Astrocyte of the hippocampus (primary cell): ENCODE data around the gene GAREM2.

Experiments used
- DNase-seq: peaks from one replicate; pipeline ENCODE4 v3.0.0; 2011; ENCODE audit warnings: low read depth, low spot score

Gene GAREM2

DNA sequence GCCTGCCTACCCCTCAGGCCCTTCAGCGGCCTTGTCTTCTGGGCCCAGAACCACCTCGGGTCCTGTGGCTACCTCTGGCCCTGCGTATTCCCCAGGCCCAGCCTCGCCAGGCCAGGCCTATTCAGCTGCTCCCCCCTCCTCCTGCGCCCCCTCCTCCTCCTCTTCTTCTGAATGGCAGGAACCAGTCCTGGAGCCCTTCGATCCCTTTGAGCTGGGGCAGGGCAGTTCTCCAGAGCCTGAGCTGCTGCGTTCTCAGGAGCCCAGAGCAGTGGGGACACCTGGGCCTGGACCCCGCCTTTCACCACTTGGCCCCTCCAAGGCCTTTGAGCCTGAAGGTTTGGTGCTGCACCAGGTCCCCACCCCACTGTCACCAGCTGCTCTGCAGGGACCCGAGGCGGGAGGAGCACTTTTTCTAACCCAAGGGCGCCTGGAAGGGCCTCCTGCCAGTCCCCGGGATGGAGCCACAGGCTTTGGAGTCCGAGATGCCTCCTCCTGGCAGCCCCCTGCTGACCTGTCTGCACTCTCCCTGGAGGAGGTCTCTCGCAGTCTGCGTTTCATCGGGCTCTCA is 14.7 kb downstream of the GAREM2 start:
- DNase-seq = no peak

DNA sequence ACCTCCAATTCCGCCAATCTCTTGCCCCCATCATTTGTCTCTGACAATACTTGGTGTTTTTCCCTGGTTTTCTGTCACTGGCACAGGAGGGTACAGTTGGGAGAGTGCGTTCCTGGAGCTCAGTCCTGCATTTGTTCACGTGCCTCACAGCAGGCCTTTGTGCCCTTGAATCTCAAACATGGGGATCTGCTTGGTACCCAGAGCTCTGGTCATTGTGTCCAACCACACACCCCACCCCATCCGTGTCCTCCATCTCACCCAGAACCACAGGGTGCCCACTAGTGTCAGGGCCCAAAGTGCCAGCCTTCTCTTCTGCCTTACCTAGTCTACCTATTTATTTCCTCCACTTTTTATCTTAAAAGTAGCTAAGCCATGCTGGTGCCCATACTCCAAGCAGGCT is 16.2 kb downstream of the GAREM2 start:
- no peak for DNase-seq

DNA sequence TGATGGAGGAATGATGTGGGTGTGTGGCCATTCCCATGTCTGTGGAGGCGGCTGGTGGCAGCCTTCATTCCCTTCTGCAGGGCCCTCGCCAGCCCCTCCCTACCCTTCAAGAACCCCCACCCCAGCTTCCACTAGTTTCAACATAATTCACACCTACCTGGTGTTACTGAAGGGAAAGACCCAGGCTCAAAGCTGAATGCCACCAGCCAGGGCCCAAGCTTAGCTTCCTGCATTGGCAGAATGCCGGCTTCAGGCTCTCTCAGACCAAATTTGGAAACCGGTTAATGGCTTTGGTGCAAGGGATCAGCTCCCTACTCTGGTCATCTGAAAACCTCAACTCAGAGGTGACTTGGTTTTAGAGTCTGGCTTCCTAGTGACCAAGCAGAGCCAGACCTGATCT is 16.9 kb downstream of the GAREM2 start:
- no peak for DNase-seq

DNA sequence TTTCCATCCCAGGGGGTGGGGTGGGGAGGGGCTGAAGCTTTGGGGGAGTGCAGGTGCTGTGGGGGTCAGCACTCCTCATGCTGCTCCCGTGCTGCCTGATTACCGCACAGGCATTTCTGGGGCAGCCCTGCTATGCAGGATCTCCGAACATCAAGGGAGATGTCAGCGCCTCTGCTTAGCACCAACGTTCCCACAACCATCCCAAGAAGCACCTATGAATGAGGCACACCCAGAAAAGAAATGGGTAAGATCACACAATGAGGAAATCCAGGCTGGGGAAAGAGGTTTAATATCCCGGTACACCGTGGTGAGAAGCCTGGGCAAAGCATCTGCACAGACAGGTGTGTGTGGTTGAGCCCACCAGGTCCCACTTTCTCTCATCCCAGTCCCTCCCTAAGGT is 17.5 kb downstream of the GAREM2 start:
- no peak for DNase-seq

DNA sequence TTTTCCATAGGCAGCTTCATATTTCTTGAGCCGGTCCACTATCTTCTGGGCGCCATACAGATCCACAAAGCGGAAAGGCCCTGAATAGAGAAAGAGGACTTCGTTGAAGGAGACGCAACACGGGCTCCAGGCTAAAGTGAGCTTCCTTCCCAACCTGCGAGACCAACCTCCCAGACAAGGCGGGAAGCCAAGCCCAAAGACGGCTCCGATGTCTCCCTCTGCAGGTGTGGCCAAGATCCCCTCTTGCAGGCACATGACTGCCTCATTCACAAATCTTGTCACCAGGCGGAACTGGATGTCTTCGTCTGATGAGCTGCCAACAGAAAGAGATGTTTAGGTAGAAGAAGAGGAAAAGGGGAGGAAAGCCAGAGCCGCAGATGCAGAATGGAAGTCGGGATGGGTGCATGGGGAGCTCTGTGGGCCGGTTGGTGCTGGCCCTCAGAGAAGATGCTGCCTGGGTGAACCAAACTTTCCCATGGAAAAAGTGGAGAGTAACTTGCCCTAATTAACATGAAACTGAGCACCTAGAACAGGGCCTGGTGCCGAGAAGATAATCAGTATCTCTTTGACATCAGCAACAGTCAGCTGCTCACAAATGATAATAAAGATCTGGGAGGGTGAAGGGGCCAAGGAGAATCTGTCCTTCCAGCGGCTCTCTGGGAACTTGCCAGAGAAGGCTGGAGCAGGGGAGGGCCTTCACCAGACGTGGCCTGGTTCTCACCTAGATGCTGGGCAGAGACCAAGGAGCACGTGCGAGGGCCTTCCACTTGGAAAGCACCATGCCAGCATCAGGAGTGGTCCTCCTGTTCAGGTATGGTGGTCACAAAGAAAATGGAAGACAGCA is 18.6 kb downstream of the GAREM2 start:
- DNase-seq = no peak

DNA sequence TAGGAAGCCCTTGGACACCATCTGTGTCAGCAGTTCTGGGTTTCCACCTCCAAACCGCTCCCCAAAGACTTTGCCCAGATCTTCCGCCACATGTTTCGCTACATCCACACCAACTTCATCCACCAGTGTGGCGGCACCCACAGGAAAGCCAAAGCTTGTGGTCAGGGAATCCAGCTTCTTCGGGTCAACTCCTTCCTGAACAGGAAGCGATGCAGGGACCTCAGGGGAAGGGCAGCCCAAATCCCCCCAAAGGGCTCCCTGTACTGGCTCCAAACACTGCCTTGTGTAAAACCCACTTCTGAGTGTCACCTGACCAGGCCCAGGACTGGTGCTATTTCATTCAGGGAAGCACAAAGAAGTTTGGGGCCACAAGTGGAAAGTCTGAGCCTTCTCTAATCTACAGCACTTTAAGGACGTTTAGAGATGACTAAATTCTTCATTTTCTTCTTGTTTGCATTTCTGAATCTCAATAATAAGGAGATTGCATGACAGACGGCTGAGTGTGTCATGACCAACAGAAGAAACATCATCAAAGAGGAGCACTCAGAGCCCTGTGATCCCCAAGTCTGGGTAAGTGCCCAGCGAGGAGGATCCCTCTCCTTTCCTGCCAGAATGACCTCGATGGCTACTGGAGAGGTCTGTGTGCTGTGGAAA is 20.8 kb downstream of the GAREM2 start:
- no peak for DNase-seq

DNA sequence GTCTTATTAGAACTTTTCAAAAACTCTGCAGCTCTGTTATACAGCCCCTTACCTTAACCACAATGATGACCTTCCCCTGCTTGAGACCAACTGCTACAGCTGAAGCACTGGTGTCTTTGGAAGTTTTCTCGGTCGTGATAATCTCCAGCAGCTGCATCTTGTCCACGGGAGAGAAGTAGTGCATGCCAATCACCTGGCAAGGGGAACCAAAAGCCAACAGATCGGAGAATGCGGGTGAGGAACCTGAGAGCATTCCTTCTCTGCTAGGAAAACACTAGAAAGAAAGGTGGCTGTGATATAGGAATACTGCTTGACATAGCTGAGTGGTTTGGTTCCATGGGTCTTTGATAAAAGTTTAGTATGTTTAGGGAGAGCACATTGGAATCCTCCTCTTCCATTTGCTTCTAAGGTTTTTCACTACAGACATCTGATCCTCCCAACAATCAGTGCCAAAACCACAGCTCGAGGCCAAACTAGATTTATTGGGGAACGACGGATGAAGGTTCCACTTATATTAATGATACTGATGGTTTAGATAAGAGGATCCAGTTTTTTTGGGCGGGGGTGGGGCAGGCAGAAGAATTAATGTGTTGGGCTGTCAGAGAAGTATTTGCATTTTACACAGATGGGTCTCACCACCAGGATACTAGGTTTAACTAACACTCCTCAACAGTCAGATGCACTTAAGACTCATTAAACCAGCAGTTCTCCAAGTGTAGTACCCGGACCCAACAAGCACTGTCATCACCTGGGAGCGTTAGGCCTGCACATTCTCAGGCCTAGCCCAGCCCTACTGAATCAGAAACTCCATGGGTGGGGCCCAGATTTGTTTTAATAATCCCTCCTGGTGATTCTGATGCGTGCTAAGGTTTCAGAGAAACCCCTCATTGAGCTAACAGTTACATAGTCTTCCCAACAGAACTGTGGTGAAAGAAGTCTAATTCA is 22.4 kb downstream of the GAREM2 start:
- no peak for DNase-seq

DNA sequence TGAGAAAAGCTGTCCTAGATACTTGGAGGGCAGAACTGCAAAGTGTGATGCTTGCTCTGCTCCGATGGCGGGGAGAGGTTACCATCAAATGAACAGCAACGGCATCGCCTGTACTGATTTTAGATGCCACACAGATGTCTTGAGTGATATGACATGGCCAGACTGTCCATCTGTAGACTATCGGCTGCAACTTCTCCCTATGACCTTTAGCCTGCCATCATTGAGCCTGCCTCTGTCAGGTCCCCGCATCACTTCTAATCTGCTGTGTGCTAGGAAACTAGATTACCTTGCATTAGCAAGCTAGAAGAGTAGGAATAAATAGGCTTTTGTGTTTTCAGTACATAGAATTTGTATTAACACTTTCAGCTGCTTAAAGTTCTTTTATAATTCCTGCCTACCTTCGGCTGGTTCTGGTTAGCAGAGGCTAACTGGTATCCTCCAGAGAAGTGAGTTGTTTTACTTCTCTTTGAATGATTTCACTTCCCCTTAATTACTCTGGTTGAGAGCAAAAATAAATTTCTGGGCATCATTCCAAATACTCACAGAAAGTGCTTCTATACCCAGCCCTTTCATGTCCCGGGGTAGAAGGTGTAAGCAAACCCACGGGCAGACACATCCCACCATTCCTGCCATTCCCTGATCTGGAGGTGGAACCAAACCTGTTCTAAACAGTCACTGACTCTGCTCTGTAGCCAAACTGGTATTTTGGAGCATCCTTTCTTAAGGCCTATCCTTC is 24.0 kb downstream of the GAREM2 start:
- no peak for DNase-seq

DNA sequence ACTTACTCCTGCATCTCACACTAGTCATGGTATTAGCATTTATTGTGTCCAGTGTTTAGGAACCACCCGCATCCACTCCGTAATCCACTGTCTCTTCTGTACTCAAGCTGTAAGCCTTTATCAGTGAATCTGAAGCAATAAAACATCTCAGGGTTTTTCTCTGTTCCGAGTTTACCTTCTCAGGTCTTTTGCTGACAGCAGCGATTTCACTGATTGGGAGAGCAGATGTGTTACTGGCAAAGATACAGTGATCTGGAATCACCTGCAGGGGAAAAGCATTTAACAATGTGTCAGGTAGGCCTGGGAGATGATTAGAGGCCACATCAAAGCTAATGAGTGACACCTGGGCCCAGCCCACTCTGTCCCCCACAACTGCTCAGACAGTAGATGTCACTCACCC is 24.6 kb downstream of the GAREM2 start:
- no peak for DNase-seq

DNA sequence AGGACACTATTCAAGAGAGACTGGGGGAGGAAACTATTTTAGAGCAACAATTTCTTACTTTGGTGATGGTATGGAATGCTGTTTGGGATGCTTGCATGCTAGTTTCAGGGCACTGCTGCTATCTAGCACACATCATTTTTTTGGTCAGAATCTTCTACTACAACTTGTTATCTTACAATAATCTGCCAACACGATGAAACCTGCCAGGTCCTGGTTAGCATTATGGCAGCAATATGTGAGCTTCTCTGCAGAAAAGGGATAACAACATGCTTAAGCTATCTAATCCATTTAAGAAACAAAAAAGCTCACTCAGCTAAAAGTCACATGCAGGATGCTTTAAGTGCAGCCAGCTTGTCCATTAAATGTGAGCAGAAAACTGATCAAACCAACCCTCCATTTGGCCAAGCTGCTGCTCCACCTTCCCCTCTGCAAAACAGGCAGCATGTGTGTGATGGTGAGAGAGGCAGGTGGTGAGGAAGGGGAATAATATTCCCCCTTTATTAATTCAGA is 30.1 kb downstream of the GAREM2 start:
- no peak for DNase-seq

DNA sequence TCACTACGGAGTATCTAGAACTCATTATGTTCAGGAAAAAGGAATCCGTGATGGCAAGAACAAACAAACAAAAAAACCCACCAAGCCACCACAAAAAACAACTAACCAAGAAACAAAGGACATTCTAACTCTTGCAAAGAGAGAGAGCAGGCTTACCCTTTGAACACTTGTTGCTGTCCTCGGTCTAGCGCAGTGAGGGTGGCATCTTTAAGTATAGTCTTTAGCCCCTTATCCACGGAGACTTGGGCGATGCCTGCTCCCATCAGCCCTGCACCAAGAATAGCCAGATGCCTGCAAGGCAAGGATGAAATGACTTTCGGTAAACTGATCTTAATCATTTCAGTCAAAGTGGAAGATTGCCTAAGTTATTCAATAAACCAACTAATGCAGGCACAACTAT is 31.0 kb downstream of the GAREM2 start:
- DNase-seq = no peak

DNA sequence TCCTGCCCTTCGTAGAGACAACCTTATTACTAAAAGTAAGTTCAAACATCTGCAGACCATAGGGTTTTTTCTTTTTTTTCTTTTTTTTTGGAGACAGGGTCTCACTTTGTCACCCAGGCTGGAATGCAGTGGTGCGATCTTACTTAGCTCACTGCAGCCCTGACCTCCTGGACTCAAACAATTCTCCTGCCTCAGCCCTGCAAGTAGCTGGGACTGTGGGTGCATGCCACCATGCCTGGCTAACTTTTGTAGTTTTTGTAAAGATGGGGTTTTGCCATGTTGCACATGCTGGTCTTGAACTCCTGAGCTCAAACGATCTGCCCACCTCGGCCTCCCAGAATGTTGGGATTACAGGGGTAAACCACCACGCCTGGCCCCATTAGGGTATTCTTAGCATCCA is 39.1 kb downstream of the GAREM2 start:
- no peak for DNase-seq

DNA sequence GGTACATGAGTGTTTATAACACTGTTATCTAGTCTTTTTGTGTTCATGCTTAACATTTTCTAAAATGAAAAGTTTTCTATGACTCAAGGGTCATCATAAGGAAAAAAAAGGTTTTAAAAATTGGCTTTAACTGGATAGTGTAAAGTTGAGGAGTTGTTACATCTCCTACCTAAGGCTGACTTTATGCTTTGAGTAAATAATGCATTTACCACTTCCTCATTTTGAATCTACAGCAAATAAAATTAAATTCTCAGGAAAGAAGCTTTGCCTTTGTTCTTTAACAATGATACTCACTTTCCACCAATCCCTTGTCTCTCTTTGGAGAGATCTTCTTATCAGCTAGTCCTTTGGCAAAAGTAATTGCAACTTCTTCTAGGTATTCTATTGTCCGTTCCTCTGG is 41.9 kb downstream of the GAREM2 start:
- no peak for DNase-seq

DNA sequence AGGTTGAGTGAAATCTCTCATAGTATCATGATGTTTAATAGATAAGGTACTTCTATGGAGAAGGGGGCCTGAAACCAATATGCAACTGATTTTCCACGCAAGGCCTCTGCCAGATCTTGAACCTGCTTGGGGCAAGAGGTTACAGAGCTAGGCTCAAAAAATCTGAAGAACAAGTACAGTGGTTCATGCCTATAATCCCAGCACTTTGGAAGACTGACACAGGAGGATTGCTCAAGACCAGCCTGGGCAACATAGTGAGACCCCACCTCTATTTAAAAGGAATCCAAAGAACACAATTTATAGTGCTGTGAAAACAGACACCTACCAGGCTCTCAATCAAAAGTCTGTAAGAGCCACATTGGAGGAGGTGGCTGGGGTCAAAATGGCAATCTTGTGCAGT is 42.9 kb downstream of the GAREM2 start:
- DNase-seq = no peak

DNA sequence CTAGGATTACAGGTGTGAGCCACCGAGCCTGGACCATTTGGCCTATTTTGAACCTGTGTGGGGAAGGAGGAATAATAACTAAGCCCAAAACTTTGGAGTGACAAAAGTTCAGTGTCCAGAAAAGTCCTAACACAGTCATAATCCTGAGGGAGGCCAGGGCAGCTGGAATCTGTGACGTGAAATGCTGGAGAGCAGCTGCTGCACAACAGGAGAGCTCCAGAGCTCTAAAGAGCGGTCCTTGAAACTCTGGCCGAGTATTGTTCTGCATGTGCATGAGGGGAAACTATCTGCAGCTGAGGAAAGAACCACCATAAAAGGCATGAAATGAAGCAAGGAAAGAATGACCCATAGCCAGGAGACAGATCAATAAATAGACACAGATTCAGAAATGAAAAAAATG is 43.7 kb downstream of the GAREM2 start:
- no peak for DNase-seq

DNA sequence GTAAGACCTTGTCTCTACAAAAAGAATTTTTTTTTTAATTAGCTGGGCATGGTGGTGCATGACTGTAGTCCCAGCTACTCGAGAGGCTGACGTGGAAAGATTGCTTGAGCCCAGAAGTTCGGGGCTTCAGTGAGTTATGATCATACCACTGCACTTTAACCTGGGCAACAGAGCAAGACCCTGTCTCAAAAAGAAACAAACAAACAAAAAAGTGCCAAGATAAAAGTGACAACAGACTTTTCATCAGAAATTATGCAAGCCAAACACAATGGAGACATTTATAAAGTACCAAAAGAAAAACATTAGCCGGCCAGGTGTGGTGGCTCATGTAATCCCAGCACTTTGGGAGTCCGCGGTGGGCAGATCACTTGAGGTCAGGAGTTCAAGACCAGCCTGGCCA is 44.8 kb downstream of the GAREM2 start:
- DNase-seq = no peak

DNA sequence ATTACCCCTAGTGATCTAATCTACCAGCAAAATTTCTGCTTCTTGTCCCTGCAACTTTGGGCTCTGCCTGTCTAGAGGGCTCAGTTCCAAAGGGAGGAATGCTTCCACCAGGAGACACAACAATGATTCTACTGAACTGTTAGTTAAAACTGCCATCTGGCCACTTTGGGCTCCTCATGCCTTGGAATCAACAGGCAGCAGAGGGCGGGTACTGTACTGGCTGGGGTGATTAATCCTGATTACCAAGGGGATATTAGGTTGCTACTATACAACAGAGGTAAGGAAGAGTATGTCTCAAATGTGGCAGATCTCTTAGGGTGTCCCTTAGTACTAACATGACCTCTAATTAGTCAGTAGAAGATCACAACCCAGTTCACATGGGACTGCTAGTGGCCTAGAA is 50.1 kb downstream of the GAREM2 start:
- no peak for DNase-seq

DNA sequence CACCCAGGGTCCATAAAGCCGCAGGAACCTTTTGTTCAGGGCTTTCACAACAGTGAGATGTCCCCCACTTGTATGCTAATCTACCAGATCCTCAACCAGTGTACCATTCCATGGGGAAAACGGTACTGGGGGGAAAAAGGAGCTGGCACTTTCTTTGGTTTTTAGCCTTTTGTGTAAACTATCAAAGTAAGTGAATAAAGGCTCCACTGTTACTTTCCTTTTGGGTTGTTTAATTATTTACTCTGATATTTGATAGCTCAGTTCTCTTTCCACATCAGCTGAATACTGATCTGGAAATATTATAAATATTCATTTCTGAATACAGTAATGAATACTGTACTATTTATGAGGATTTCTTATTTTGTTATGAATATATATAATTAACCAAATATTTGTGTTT is 51.2 kb downstream of the GAREM2 start:
- DNase-seq = no peak

DNA sequence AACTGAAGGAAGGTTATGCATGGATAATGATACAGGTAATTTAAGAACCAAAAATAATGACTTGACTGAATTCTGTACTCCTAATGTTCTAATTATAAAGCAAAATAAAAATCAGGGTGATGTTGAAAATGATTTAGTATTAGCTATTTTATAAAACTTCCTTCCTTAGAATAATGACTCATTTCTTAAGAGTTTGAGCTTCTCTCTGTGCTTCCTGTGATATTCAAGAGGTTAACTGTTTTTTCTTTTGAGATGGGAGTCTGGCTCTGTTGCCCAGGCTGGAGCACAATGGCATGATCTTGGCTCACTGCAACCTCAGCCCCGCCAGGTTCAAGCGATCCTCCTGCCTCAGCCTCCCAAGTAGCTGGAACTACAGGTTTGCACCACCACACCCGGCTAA is 56.7 kb downstream of the GAREM2 start:
- no peak for DNase-seq

DNA sequence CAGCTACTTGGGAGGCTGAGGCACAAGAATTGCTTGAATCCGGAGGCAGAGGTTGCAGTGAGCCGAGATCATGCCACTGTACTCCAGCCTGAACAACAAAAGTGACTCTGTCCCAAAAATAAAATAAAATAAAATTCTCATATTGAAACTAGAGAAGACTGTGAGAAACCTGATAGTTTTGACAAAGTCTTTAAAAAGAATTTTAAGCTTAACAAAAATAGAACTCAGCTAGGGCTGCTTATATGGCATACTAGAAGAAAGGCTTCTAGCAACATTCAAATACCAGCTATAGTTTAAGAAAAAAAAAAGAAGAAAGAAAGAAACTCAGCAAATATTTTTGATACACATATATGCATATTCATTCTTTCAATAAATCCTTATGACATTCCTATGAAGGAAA is 57.9 kb downstream of the GAREM2 start:
- no peak for DNase-seq

DNA sequence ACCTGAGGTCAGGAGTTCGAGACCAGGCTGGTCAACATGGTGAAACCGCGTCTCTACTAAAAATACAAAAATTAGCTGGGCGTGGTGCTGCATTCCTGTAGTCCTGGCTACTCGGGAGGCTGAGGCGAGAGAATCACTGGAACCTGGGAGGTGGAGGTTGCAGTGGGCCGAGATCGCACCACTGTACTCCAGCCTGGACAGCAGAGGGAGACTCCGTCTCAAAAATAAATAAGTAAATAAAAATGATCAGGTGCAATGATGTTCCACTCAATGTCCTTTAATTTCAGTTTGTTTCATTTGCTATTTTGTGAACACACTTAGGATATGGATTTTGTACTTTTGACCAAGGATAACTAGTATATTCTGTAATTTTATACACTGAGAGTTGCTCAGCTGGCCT is 62.2 kb downstream of the GAREM2 start:
- DNase-seq = peak; percentile 7
